ENCODE measurements around the gene CLEC11A. TPM values are rescaled to one million over a fixed set of nuclear protein-coding genes. Genes with fewer than 3 reads are reported as not detected.
"Not testable (repeated sequence)": the region's sequence is repeated elsewhere in the genome, so short reads cannot be mapped to it uniquely, and the experiment has no call there.

The CLEC11A gene
- total RNA-seq, 1 experiment from 2014 or later, result 5.4 TPM

DNA sequence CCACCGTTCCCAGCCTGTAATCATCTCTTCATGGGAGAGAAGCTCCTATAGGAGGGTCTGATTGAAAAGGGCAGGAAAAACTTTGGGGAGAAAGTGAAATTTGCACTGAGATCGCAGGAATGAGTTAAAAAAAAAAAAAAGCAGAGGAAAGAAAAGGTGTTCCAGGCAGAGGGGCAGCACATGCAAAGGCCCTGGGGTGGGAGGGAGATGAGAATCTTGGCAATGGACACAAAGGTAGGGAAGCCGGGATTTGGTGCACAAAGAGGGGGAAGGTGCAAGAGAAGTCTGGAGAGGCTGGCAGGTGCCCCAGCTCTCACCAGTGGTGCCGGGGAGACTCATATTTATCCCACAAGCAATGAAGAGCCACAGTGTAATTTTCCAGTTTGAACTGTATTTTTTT is 30.7 kb downstream of the CLEC11A start:
- DNase-seq (ENCODE audit: extremely low read depth, low read depth), result no peak

DNA sequence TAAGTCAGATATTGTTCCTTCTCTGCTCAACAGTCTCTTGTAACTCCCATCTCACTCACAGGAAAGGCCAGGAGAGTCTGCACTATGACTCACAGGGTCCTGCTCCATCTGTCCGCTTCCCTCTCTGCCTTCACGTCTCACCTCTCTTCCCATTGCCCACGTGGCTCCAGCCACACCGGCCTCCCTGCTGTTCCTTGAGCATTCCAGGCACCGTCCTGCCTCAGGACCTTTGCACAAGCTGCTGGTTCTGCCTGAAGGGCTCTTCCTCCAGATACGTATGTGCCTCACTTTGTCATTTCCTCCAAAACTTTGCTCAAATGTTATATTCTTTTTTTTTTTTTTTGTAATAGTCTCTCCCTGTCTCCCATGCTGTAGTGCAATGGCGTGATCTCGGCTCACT is 33.1 kb downstream of the CLEC11A start:
- not testable (repeated sequence) for DNase-seq (ENCODE audit: extremely low read depth, low read depth)

DNA sequence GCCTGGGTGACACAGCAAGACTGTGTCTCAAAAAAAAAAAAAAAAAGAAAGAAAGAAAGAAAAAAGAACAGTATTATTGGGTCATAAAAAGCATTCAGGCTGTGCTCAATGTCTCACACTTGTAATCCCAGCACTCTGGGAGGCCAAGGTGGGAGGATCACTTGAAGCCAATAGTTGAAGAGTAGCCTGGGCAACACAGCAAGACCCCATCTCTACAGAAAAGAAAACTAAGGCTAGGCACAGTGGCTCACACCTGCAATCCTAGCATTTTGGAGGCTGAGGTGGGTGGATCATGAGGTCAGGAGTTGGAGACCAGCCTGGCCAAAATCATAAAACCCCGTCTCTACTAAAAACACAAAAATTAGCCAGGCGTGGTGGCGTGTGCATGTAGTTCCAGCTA is 34.5 kb downstream of the CLEC11A start:
- DNase-seq (ENCODE audit: extremely low read depth, low read depth), result not testable (repeated sequence)

DNA sequence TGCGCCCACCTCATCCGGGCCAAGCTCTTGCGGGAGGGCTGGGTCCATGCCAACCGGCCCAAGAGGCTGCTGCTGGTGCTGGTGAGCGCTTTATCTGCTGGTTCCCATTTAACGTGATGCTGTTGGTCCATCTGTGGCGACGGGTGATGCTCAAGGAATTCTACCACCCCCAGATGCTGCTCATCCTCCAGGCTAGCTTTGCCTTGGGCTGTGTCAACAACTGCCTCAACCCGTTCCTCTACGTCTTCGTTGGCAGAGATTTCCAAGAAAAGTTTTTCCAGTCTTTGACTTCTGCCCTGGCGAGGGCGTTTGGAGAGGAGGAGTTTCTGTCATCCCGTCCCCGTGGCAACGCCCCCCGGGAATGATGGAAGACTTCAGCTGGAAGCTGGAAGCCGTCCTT is 35.9 kb downstream of the CLEC11A start:
- not testable (repeated sequence) for DNase-seq (ENCODE audit: extremely low read depth, low read depth)

DNA sequence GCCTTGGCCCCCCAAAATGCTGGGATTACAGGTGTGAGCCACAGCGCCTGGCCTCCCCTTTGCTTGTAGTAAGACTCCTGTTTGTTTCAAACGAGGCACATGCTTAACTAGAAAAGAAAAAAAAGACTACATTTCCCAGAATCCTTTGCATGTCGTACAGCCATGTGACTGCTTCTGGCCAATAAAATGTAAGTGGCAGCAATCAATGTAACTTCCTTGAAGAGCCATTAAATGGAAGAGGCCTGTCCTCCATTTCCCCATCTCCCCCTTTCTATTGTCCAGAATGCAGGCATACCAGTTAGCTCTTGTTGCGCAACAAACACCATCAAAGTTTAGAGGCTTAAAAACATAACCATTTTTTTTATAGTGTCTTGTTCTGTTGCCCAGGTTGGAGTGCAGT is 36.7 kb downstream of the CLEC11A start:
- no peak for DNase-seq (ENCODE audit: extremely low read depth, low read depth)

DNA sequence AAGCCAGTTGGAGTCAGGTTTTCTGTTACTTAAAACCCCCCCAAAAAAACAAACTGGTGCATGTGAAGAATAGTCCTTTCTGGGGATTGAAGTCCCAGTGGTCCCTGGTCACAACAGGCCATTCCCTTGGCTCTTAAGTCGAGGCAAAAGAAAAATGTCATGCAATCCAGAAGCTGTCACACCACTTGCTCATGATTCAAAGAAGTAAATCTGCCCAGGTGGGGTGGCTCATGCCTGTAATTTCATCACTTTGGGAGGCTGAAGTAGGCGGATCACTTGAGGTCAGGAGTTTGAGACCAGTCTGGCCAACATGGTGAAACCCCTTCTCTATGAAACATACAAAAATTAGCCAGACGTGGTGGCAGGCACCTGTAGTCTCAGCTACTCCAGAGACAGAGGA is 38.3 kb downstream of the CLEC11A start:
- not testable (repeated sequence) for DNase-seq (ENCODE audit: extremely low read depth, low read depth)

DNA sequence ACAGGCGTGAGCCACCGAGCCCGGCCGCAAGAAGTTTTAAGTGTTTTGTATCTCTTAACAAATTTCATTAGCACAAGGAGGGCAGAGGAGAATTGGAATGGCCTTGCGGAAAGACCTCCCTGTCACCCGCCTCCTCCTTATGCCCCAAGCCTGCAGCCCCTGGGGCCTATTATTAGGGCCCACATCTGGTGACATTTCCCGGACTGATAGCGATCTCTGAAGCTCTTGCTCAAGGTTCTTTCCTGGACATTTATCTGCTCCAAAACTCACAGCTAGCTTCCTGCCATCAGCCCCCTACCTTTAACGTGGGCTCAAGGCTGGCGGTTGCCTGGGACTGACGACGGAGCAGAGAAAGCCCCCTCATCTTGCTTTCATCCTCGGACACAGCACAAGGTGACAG is 40.4 kb downstream of the CLEC11A start:
- not testable (repeated sequence) for DNase-seq (ENCODE audit: extremely low read depth, low read depth)

DNA sequence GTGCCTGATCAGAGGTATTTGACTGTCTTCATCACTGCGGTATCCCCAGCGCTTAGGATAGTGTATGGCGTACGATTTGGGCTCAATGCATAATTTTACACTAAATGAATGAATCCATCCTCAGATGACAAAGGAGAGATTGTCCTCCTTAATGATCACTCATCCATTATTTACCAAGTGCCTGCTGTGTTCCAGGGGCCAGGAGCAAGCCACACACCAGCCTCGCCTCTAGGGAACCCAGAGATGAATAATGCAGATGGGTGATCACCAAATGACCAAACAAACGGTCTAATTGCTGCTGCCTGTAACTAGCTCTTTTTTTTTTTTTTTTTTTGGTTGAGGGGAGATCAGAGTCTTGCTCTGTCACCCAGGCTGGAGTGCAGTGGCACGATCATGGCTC is 41.2 kb downstream of the CLEC11A start:
- DNase-seq (ENCODE audit: extremely low read depth, low read depth), result no peak

DNA sequence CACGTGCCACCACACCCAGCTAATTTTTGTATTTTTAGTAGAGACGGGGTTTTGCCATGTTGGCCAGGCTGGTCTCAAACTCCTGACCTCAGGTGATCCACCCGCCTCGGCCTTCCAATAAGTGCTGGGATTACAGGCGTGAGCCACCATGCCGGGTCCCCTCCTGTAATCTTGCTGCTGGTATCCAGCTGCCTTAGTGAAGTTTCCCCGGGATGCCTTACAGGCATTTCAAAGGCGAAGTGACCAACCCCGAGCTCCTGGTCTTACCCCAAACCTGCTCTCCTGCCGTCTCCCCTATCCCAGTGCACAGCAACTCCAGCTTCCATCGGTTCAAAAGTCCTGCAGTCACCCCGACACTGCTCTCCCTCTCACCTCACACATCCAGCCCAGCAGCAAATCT is 43.6 kb downstream of the CLEC11A start:
- DNase-seq (ENCODE audit: extremely low read depth, low read depth), result not testable (repeated sequence)

DNA sequence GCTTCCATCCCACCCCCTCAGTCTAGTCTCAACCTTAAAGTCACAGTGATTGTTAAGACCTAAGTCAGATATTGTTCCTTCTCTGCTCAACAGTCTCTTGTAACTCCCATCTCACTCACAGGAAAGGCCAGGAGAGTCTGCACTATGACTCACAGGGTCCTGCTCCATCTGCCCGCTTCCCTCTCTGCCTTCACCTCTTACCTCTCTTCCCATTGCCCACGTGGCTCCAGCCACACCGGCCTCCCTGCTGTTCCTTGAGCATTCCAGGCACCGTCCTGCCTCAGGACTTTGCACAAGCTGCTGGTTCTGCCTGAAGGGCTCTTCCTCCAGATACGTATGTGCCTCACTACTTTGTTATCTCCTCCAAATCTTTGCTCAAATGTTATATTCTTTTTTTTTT is 44.1 kb downstream of the CLEC11A start:
- DNase-seq (ENCODE audit: extremely low read depth, low read depth), result not testable (repeated sequence)

DNA sequence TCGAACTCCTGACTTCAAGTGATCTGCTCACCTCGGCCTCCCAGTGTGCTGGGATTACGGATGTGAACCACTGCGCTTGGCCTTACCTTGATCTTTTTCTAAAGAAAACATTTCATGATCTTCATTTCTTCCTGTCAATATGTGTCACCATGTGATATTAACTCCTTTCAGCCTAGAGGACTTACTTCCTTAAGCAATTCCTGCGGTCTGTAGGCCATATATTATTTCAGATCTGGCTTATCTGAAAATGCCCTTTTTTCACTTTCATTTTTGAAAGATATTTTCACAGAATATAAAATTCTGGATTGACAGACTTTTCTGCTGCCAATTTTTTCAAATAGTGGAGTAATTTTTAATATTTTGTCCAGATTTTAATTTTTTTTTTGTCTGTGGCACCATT is 45.1 kb downstream of the CLEC11A start:
- no peak for DNase-seq (ENCODE audit: extremely low read depth, low read depth)

DNA sequence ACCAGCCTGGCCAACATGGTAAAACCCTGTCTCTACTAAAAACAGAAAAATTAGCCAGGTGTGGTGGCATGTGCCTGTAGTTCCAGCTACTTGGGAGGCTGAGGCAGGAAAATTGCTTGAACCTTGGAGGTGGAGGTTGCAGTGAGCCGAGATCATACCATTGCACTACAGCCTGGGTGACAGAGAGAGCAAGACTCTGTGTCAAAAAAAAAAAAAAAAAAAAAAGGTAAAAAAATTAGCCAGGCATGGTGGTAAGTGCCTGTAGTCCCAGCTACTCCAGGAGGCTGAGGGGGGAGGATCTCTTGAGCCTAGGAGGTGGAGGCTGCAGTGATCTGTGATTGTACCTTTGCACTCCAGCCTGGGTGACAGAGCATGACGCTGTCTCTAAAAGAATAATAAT is 47.0 kb downstream of the CLEC11A start, which contains the start of gene GPR32:
Gene GPR32, plus strand, starts transcription at position 301 of the 400 bp plus-strand sequence. CDS start 137 bp downstream, outside the sequence.
- DNase-seq (ENCODE audit: extremely low read depth, low read depth), result not testable (repeated sequence)

DNA sequence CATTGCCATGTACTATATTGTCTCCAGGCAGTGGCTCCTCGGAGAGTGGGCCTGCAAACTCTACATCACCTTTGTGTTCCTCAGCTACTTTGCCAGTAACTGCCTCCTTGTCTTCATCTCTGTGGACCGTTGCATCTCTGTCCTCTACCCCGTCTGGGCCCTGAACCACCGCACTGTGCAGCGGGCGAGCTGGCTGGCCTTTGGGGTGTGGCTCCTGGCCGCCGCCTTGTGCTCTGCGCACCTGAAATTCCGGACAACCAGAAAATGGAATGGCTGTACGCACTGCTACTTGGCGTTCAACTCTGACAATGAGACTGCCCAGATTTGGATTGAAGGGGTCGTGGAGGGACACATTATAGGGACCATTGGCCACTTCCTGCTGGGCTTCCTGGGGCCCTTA is 47.7 kb downstream of the CLEC11A start:
- DNase-seq (ENCODE audit: extremely low read depth, low read depth), result no peak

DNA sequence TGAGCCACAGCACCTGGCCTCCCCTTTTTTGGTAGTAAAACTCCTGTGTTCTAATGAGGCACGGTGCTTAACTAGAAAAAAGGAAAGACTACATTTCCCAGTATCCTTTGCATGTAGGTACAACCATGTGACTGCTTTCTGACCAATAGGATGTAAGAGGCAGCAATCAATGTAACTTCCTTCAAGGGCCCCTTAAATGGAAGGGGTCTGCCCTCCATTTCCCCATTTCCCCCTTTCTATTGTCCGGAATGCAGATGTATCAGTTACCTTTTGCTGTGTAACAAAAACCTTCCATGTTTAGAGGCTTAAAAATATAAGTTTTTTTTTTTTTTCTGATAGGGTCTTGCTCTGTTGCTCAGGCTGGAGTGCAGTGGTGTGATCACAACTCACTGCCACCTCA is 49.3 kb downstream of the CLEC11A start:
- DNase-seq (ENCODE audit: extremely low read depth, low read depth), result no peak

DNA sequence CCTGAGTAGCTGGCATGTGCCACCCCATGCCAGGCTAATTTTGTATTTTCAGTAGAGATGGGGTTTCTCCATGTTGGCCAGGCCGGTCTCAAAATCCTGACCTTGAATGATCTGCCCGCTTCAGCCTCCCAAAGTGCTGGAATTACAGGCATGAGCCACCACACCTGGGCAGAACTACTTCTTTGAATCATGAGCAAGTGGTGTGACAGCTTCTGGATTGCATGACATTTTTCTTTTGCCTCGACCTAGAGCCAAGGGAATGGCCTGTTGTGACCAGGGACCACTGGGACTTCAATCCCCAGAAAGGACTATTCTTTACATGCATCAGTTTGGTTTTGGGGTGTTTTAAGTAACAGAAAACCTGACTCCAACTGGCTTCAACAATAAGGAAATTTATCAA is 49.7 kb downstream of the CLEC11A start:
- DNase-seq (ENCODE audit: extremely low read depth, low read depth), result not testable (repeated sequence)

DNA sequence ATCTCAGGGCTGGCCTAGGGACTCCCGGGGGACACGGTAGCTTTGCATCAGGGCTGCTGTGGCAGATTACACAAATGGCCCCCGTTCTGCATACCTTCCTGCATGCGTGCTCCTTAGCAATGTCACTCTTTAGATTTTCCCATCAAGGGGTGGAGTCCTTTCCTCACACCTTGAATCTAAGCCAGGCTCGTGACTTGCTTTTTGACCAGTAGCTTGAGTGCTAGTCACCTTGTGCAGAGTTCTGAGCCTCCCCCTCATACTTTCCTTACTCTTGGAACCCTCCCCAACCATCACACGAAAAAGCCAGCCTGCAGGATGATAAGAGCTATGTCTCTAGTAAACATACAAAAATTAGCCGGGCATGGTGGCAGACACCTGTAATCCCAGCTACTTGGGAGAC is 50.3 kb downstream of the CLEC11A start:
- DNase-seq (ENCODE audit: extremely low read depth, low read depth), result not testable (repeated sequence)

Other genes with a start within 250 kb of the CLEC11A start
- 36.8 and 42.6 TPM in 2 replicates for gene EMC10, start 246.9 kb upstream of the CLEC11A start, total RNA-seq (2014; rRNA removed; shearing (Covaris generic))
- 0.26 and 0.92 TPM in 2 replicates for gene GARIN5A, start 246.5 kb upstream of the CLEC11A start, total RNA-seq (2014; rRNA removed; shearing (Covaris generic))
- gene JOSD2, start 212.2 kb upstream of the CLEC11A start, total RNA-seq (2014; rRNA removed; shearing (Covaris generic)), result 10.0 and 17.8 TPM in 2 replicates
- not detected in 2 replicates for gene ASPDH, start 209.5 kb upstream of the CLEC11A start, total RNA-seq (2014; rRNA removed; shearing (Covaris generic))
- gene LRRC4B, start 154.9 kb upstream of the CLEC11A start, total RNA-seq (2014; rRNA removed; shearing (Covaris generic)), result 0.09 and 0.25 TPM in 2 replicates
- 0.20 and 0.49 TPM in 2 replicates for gene SYT3, start 83.5 kb upstream of the CLEC11A start, total RNA-seq (2014; rRNA removed; shearing (Covaris generic))
- 4.6 and 8.0 TPM in 2 replicates for gene C19orf81, start 73.9 kb upstream of the CLEC11A start, total RNA-seq (2014; rRNA removed; shearing (Covaris generic))
- gene SHANK1, start 3.6 kb upstream of the CLEC11A start, total RNA-seq (2014; rRNA removed; shearing (Covaris generic)), result 0.12 and 0.15 TPM in 2 replicates
- not detected in 2 replicates for gene GPR32, start 47.1 kb downstream of the CLEC11A start, total RNA-seq (2014; rRNA removed; shearing (Covaris generic))
- gene ACP4, start 67.1 kb downstream of the CLEC11A start, total RNA-seq (2014; rRNA removed; shearing (Covaris generic)), result 0.32 TPM in 1 of 2 replicates, not detected in the other
- 0.40 and 0.64 TPM in 2 replicates for gene KLK1, start 100.4 kb downstream of the CLEC11A start, total RNA-seq (2014; rRNA removed; shearing (Covaris generic))
- not detected in 2 replicates for gene KLK15, start 110.2 kb downstream of the CLEC11A start, total RNA-seq (2014; rRNA removed; shearing (Covaris generic))
- not detected in 2 replicates for gene KLK3, start 131.6 kb downstream of the CLEC11A start, total RNA-seq (2014; rRNA removed; shearing (Covaris generic))
- gene KLK2, start 150.1 kb downstream of the CLEC11A start, total RNA-seq (2014; rRNA removed; shearing (Covaris generic)), result not detected in 2 replicates
- not detected in 2 replicates for gene KLK4, start 188.0 kb downstream of the CLEC11A start, total RNA-seq (2014; rRNA removed; shearing (Covaris generic))
- gene KLK5, start 229.7 kb downstream of the CLEC11A start, total RNA-seq (2014; rRNA removed; shearing (Covaris generic)), result not detected in 2 replicates
- gene KLK6, start 246.2 kb downstream of the CLEC11A start, total RNA-seq (2014; rRNA removed; shearing (Covaris generic)), result not detected in 2 replicates